SK-N-MC (cell line): Measurements from ENCODE around the gene CMSS1.

ENCODE experiments used
- DNase-seq: peaks from one replicate; pipeline ENCODE4 v3.0.0-alpha.2; 2011; ENCODE audit warnings: low read depth, low spot score
- H3K27ac ChIP-seq: fragments of 200-600 bp; sonication (generic); 2 replicates; pipeline ENCODE4 v1.5.1; 2016; ENCODE audit warnings: mixed run types
- H3K36me3 ChIP-seq: fragments of 200-600 bp; sonication (generic); 2 replicates; pipeline ENCODE4 v1.6.1; 2017; ENCODE audit warnings: antibody characterized with exemption, low read length, mixed read lengths; ENCODE audit not compliant: insufficient read depth
- H3K4me3 ChIP-seq: fragments of 200-600 bp; sonication (generic); 2 replicates; pipeline ENCODE4 v1.5.1; 2016
- H3K9ac ChIP-seq: fragments of 200-600 bp; sonication (generic); 2 replicates; pipeline ENCODE4 v1.8.0; 2017; ENCODE audit warnings: mixed run types, mixed read lengths; ENCODE audit not compliant: insufficient read length
- H3K9me3 ChIP-seq: fragments of 200-600 bp; sonication (generic); 2 replicates; pipeline ENCODE4 v1.6.1; 2017; ENCODE audit warnings: low read depth, mild to moderate bottlenecking, antibody characterized with exemption, low read length, moderate library complexity, mixed read lengths
- EZH2 ChIP-seq: fragments of 200-600 bp; sonication (generic); IDR thresholded peaks from one replicate; pipeline ENCODE4 v1.6.1; 2017; ENCODE audit warnings: antibody characterized with exemption
- FOXP2 ChIP-seq: optimal IDR thresholded peaks from 2 replicates; pipeline ENCODE3; 2011; ENCODE audit warnings: mild to moderate bottlenecking, moderate library complexity; ENCODE audit not compliant: insufficient read depth; ENCODE audit errors: extremely low read length, control extremely low read depth
- POLR2AphosphoS5 ChIP-seq: IDR thresholded peaks from 2 replicates; pipeline ENCODE4 v1.6.1; 2012; ENCODE audit warnings: mild to moderate bottlenecking, low read depth, low read length, borderline replicate concordance

Gene CMSS1

GRCh38 chr3:99863002-99863401 is 45.3 kb downstream of the CMSS1 start:
- no peaks in the 10 kb centered on the region for H3K9me3 ChIP-seq
- no peaks in the 10 kb centered on the region; the same call in 1 of the 2 replicates for H3K36me3 ChIP-seq
- H3K27ac ChIP-seq = no peak overlapping the region
- no peak for DNase-seq
- no peak overlapping the region for H3K9ac ChIP-seq
- H3K4me3 ChIP-seq = no peak overlapping the region
- TF ChIP-seq POLR2AphosphoS5 (no peak), FOXP2 (no peak), EZH2 (no peak)

- H3K36me3 ChIP-seq = no peaks in the 10 kb centered on the region; the same call in 1 of the 2 replicates
- no peak overlapping the region for H3K27ac ChIP-seq
- no peak for DNase-seq
- no peak for TF ChIP-seq EZH2
- no peak for TF ChIP-seq POLR2AphosphoS5
- no peak for TF ChIP-seq FOXP2
- H3K9me3 ChIP-seq = no peaks in the 10 kb centered on the region
- no peak overlapping the region for H3K9ac ChIP-seq
- H3K4me3 ChIP-seq = no peak overlapping the region
Measured at GRCh38 chr3:99863588-99863987, 45.9 kb downstream of the CMSS1 start.

- no peak for TF ChIP-seq FOXP2
- no peak for DNase-seq
- no peak overlapping the region for H3K4me3 ChIP-seq
- H3K9me3 ChIP-seq = no peaks in the 10 kb centered on the region
- H3K36me3 ChIP-seq = no peaks in the 10 kb centered on the region; the same call in 1 of the 2 replicates
- H3K27ac ChIP-seq = no peak overlapping the region
- no peak overlapping the region for H3K9ac ChIP-seq
Measured at GRCh38 chr3:99864289-99864688, 46.6 kb downstream of the CMSS1 start.

- no peak for DNase-seq
- H3K9ac ChIP-seq = no peak overlapping the region
- H3K36me3 ChIP-seq = no peaks in the 10 kb centered on the region; the same call in 1 of the 2 replicates
- TF ChIP-seq EZH2 (no peak), FOXP2 (no peak), POLR2AphosphoS5 (no peak)
- H3K9me3 ChIP-seq = no peaks in the 10 kb centered on the region
- no peak overlapping the region for H3K4me3 ChIP-seq
- no peak overlapping the region for H3K27ac ChIP-seq
Measured at GRCh38 chr3:99865321-99865720, 47.7 kb downstream of the CMSS1 start.

GRCh38 chr3:99866261-99866761 is 48.6 kb downstream of the CMSS1 start:
- TF ChIP-seq POLR2AphosphoS5 = no peak
- TF ChIP-seq FOXP2 = no peak
- TF ChIP-seq EZH2 = no peak
- DNase-seq = no peak
- H3K9ac ChIP-seq = no peak overlapping the region

GRCh38 chr3:99867594-99868310 is 50.1 kb downstream of the CMSS1 start:
- Histone ChIP-seq H3K9ac (no peak overlapping the region), H3K4me3 (no peak overlapping the region), H3K9me3 (no peaks in the 10 kb centered on the region), H3K27ac (no peak overlapping the region), H3K36me3 (no peaks in the 10 kb centered on the region; the same call in 1 of the 2 replicates)
- no peak for TF ChIP-seq EZH2
- TF ChIP-seq FOXP2 = no peak
- no peak for TF ChIP-seq POLR2AphosphoS5
- DNase-seq = no peak

More at GRCh38 chr3:99866261-99866761, 48.6 kb downstream of the CMSS1 start:
- H3K9me3 ChIP-seq = no peaks in the 10 kb centered on the region
- no peak overlapping the region for H3K27ac ChIP-seq
- no peaks in the 10 kb centered on the region; the same call in 1 of the 2 replicates for H3K36me3 ChIP-seq
- H3K4me3 ChIP-seq = no peak overlapping the region

GRCh38 chr3:99868311-99868646 is 50.6 kb downstream of the CMSS1 start:
- H3K9ac ChIP-seq = no peak overlapping the region

GRCh38 chr3:99869621-99870020 is 52.0 kb downstream of the CMSS1 start:
- H3K4me3 ChIP-seq = no peak overlapping the region
- TF ChIP-seq FOXP2 = no peak
- TF ChIP-seq EZH2 = no peak
- no peak for TF ChIP-seq POLR2AphosphoS5
- no peak overlapping the region for H3K27ac ChIP-seq
- DNase-seq = no peak
- H3K36me3 ChIP-seq = no peaks in the 10 kb centered on the region
- H3K9me3 ChIP-seq = no peaks in the 10 kb centered on the region
- no peak overlapping the region for H3K9ac ChIP-seq

More at GRCh38 chr3:99868311-99868646, 50.6 kb downstream of the CMSS1 start:
- no peaks in the 10 kb centered on the region for H3K9me3 ChIP-seq
- DNase-seq = no peak
- no peaks in the 10 kb centered on the region for H3K36me3 ChIP-seq
- TF ChIP-seq EZH2 = no peak
- no peak for TF ChIP-seq POLR2AphosphoS5
- TF ChIP-seq FOXP2 = no peak
- H3K27ac ChIP-seq = no peak overlapping the region
- H3K4me3 ChIP-seq = no peak overlapping the region

GRCh38 chr3:99870712-99871111 is 53.0 kb downstream of the CMSS1 start:
- no peak for DNase-seq
- Histone ChIP-seq H3K27ac (no peak overlapping the region), H3K4me3 (no peak overlapping the region), H3K9me3 (no peaks in the 10 kb centered on the region), H3K9ac (no peak overlapping the region), H3K36me3 (no peaks in the 10 kb centered on the region)
- TF ChIP-seq POLR2AphosphoS5 = no peak
- no peak for TF ChIP-seq FOXP2
- no peak for TF ChIP-seq EZH2
